ENCODE results near the gene SPI1.

GRCh38 chr11:47306484-47306844 lies 71.9 kb downstream of the SPI1 start:
- TF ChIP-seq ELK1 (IDR thresholded peaks at IDR 0.05; ENCODE audit: low read depth, low read length) (no peak), MAFK (IDR thresholded peaks at IDR 0.05; ENCODE audit: partially characterized antibody) (no peak), CHD2 (IDR thresholded peaks at IDR 0.05; ENCODE audit: low read length, partially characterized antibody) (no peak), HMGXB4 (CRISPR knock-in tag; IDR thresholded peaks at IDR 0.05; ENCODE audit: borderline replicate concordance) (no peak), POLR2A (IDR thresholded peaks at IDR 0.05; ENCODE audit: low read length) (no peak), CTCF (IDR thresholded peaks at IDR 0.05) (no peak), RARB (CRISPR knock-in tag; IDR thresholded peaks at IDR 0.05) (no peak), MAX (IDR thresholded peaks at IDR 0.05) (no peak)

Data from A549 (cell line).